ENCODE measurements around the gene DDRGK1.

GRCh38 chr20:3208786-3209256 is 4.3 kb upstream of the DDRGK1 start:
- TF ChIP-seq CTCF (IDR thresholded peaks at IDR 0.05; ENCODE audit: low read depth, low read length, poor library complexity, severe bottlenecking) (no peak), EZH2phosphoT487 (IDR thresholded peaks at IDR 0.05; ENCODE audit: borderline replicate concordance, low read length) (no peak)
